Thyroid gland (tissue), 4 donors: ENCODE data around the gene GPR162.

Source experiments
- POLR2A ChIP-seq, 2 donors: fragments of 450-650 bp; IDR thresholded peaks; one replicate each; pipeline ENCODE4 v1.6.1; 2017; ENCODE audit warnings: antibody characterized with exemption in 2 of 2, mild to moderate bottlenecking in 2 of 2, moderate library complexity in 1 of 2
- TF ChIP-seq, protein P1 (sequence below), 6 experiments: fragments of 200-600 bp in 3 of 6; fragments of 450-650 bp in 3 of 6; sonication (generic) in 3 of 6; IDR thresholded peaks; one replicate each; pipeline ENCODE4 v1.5.1; 2016 to 2019; ENCODE audit warnings: antibody characterized with exemption in 6 of 6, mild to moderate bottlenecking in 2 of 6, inconsistent platforms in 1 of 6, moderate library complexity in 1 of 6

DNA sequence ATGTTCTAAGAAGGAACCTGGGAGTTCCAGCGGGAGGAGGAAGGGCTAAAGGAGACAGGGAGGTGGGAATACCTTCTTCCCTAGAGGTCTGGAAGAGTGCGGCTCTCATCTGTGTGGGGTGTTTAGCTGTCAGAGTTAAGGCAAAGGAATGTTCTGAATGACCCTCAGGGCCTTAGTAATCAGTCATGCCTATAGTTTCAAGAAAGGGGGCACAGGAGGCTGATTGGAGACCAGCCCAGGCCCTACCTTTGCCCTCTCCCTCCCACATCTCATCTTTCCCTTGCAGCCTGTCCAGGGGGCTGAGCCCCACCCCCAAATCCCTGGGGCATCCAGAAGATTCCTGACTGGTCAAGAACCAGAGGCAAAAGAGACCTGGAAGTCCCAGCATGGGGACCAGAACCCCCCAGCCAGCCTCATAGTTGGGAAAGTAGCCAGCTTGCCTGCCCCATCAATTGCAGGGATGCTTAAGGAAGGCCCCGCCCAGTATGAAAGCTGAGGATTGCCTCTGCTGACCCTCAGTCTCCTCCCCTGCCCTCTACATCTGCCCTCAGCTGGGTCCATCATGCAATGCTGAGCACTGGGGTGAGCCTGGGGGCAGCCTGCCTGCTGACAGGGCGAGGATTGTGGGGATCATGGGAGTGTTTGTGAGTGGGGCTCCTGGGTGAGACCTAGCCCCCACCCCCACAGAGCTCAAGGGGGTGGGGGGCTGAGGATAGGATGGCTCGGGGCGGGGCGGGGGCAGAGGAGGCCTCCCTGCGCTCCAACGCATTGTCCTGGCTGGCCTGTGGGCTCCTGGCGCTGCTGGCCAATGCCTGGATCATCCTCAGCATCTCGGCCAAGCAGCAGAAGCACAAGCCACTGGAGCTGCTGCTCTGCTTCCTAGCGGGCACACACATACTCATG is 1.8 kb downstream of the GPR162 start:
- TF ChIP-seq, protein P1, sequence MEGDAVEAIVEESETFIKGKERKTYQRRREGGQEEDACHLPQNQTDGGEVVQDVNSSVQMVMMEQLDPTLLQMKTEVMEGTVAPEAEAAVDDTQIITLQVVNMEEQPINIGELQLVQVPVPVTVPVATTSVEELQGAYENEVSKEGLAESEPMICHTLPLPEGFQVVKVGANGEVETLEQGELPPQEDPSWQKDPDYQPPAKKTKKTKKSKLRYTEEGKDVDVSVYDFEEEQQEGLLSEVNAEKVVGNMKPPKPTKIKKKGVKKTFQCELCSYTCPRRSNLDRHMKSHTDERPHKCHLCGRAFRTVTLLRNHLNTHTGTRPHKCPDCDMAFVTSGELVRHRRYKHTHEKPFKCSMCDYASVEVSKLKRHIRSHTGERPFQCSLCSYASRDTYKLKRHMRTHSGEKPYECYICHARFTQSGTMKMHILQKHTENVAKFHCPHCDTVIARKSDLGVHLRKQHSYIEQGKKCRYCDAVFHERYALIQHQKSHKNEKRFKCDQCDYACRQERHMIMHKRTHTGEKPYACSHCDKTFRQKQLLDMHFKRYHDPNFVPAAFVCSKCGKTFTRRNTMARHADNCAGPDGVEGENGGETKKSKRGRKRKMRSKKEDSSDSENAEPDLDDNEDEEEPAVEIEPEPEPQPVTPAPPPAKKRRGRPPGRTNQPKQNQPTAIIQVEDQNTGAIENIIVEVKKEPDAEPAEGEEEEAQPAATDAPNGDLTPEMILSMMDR (IDR thresholded peaks at IDR 0.05), result no peak
- TF ChIP-seq POLR2A (IDR thresholded peaks at IDR 0.05), result no peak
